Measurements from ENCODE around the gene SPTB.

DNA sequence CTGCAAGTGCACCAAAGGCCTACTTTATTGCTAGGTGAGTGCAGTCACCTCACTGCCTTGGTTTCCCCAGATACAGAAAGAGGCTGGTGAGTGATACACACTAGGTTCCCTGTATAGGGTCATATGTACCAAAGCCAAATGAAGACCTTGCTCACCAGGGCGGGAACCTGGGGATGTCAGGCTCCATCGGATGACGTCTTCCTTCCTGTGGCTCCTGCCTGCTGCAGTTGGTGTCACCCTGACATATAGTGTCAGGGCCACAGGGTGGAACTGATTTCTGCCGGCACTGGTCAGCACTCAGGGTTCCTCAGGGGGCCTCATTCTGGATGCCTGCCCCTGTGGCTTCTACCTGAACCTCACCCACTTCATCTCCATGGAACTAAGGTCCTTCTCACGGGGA is 132.4 kb downstream of the SPTB start:
- no peak for TF ChIP-seq RAD51 (IDR thresholded peaks at IDR 0.05; ENCODE audit: borderline replicate concordance, low read depth)
- TF ChIP-seq ARID1B (IDR thresholded peaks at IDR 0.05), result no peak
- TF ChIP-seq CBX8 (IDR thresholded peaks at IDR 0.05; ENCODE audit: borderline replicate concordance, extremely low read depth, low read depth, low read length, poor library complexity, severe bottlenecking), result no peak
- no peak for TF ChIP-seq POLR2AphosphoS5 (IDR thresholded peaks at IDR 0.05; ENCODE audit: control insufficient read depth, insufficient read depth, low read depth, low read length)

Measured in K562 (cell line).